ENCODE results near the gene PRRG3.

PRRG3 gene

DNA sequence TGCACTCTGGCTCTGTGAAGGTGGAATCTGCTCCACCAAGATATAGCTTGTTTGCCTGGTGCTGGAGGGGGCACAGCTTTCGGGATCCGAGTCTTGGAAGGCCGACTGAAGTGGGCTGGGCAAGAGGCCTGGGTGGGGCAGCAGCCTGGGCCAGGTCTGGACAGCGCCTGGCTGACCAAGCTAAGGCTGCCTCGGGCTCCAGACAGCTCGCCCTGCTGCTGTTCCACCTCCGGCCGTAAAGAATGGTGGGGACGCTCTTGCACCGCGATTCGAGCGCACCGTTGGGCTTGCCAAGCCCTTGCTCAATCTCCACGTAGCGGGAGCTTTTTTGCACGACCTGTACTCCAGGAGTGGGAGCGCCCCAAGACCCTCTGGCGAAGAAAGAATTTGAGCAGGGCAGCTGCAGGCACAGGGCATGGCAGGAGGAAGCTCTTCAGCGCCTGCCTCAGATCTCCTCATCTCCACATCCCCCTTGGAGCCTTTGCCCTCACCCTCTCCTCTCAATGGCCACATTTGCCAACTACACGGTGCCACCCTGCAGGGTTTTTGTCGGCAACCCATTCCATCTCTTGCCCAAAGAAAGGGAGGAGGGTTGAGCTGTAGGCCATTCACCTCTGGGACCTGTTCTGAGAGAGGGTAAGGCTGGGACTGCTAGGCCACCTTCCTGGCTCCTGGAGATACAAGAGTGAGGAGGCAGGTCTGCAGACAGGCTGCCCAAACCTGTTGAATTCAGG, 58.2 kb downstream of the PRRG3 start:
- H2BK15ac ChIP-seq (ENCODE audit: low read depth, poor library complexity, severe bottlenecking) = no peak overlapping the region
- 4% methylated on average over 17 of the region's 22 CpGs for WGBS
- H2BK5ac ChIP-seq (ENCODE audit: low read depth, low read length, poor library complexity, severe bottlenecking) = no peak overlapping the region
- H3K4me2 ChIP-seq (ENCODE audit: low read length, poor library complexity, severe bottlenecking) = no peak overlapping the region
- H3K79me1 ChIP-seq (replicated peaks; ENCODE audit: low read length, poor library complexity, severe bottlenecking) = no peaks in the 10 kb centered on the region
- no peak overlapping the region for H2BK12ac ChIP-seq (ENCODE audit: low read length in 2 of 2)
- H3K23ac ChIP-seq (ENCODE audit: low read length in 2 of 2) = no peak overlapping the region
- no peak for DNase-seq
- no peak overlapping the region for H2BK120ac ChIP-seq (ENCODE audit: low read depth, low read length)
- no peak overlapping the region for H3K9ac ChIP-seq (ENCODE audit: low read length)
- H4K91ac ChIP-seq (ENCODE audit: low read length) = no peak overlapping the region
- H3K36me3 ChIP-seq (ENCODE audit: control insufficient read depth in 1 of 2, insufficient read depth in 2 of 2, low read depth in 1 of 2, low read length in 2 of 2) = no peaks in the 10 kb centered on the region
- no peak overlapping the region for H3K14ac ChIP-seq (ENCODE audit: low read length in 2 of 2)
- H3K4me1 ChIP-seq (ENCODE audit: control insufficient read depth, insufficient read depth, low read depth, low read length) = no peaks in the 10 kb centered on the region
- no peak overlapping the region for H3K18ac ChIP-seq (ENCODE audit: low read depth in 1 of 2, low read length in 2 of 2)
- no peak overlapping the region for H4K8ac ChIP-seq (ENCODE audit: low read length)
- H3K9me3 ChIP-seq (ENCODE audit: control insufficient read depth, low read length) = no peaks in the 10 kb centered on the region
- H3K27ac ChIP-seq (ENCODE audit: low read length, poor library complexity, severe bottlenecking) = no peak overlapping the region
- H3K4me3 ChIP-seq (ENCODE audit: insufficient read depth in 1 of 2, low read depth in 1 of 2, low read length in 2 of 2) = peak overlapping the region in 1 of 2 experiments; percentile 32
- H3K4ac ChIP-seq (ENCODE audit: low read depth in 1 of 2, low read length in 2 of 2) = no peak overlapping the region
- H2AK5ac ChIP-seq (ENCODE audit: low read length, severe bottlenecking) = no peak overlapping the region
- peaks cover 0 to 69% of the 10 kb centered on the region in 2 experiments for H3K27me3 ChIP-seq (ENCODE audit: control insufficient read depth in 1 of 2, insufficient read depth in 1 of 2, low read length in 2 of 2)
- no peak overlapping the region for H2AFZ ChIP-seq (ENCODE audit: low read depth, low read length)

- Histone ChIP-seq H3K4ac (ENCODE audit: low read depth in 1 of 2, low read length in 2 of 2) (no peak overlapping the region), H3K23ac (ENCODE audit: low read length in 2 of 2) (no peak overlapping the region), H4K91ac (ENCODE audit: low read length) (no peak overlapping the region), H3K9ac (ENCODE audit: low read length) (no peak overlapping the region), H3K4me3 (ENCODE audit: insufficient read depth in 1 of 2, low read depth in 1 of 2, low read length in 2 of 2) (no peak overlapping the region), H3K4me2 (ENCODE audit: low read length, poor library complexity, severe bottlenecking) (no peak overlapping the region), H3K18ac (ENCODE audit: low read depth in 1 of 2, low read length in 2 of 2) (no peak overlapping the region), H2BK120ac (ENCODE audit: low read depth, low read length) (no peak overlapping the region), H3K79me1 (replicated peaks; ENCODE audit: low read length, poor library complexity, severe bottlenecking) (no peaks in the 10 kb centered on the region), H3K9me3 (ENCODE audit: control insufficient read depth, low read length) (no peaks in the 10 kb centered on the region), H3K27ac (ENCODE audit: low read length, poor library complexity, severe bottlenecking) (no peak overlapping the region), H2AFZ (ENCODE audit: low read depth, low read length) (no peak overlapping the region), H3K4me1 (ENCODE audit: control insufficient read depth, insufficient read depth, low read depth, low read length) (no peaks in the 10 kb centered on the region), H2BK15ac (ENCODE audit: low read depth, poor library complexity, severe bottlenecking) (no peak overlapping the region), H3K27me3 (ENCODE audit: control insufficient read depth in 1 of 2, insufficient read depth in 1 of 2, low read length in 2 of 2) (peaks cover 0 to 68% of the 10 kb centered on the region in 2 experiments), H3K36me3 (ENCODE audit: control insufficient read depth in 1 of 2, insufficient read depth in 2 of 2, low read depth in 1 of 2, low read length in 2 of 2) (no peaks in the 10 kb centered on the region), H2BK12ac (ENCODE audit: low read length in 2 of 2) (no peak overlapping the region), H2BK5ac (ENCODE audit: low read depth, low read length, poor library complexity, severe bottlenecking) (no peak overlapping the region), H4K8ac (ENCODE audit: low read length) (no peak overlapping the region), H3K14ac (ENCODE audit: low read length in 2 of 2) (no peak overlapping the region), H2AK5ac (ENCODE audit: low read length, severe bottlenecking) (no peak overlapping the region)
- WGBS = 41% methylated on average over 6 of the region's 6 CpGs
- DNase-seq = no peak
Observed at GRCh38 chrX:151754047-151754429, 58.8 kb downstream of the PRRG3 start.

DNA sequence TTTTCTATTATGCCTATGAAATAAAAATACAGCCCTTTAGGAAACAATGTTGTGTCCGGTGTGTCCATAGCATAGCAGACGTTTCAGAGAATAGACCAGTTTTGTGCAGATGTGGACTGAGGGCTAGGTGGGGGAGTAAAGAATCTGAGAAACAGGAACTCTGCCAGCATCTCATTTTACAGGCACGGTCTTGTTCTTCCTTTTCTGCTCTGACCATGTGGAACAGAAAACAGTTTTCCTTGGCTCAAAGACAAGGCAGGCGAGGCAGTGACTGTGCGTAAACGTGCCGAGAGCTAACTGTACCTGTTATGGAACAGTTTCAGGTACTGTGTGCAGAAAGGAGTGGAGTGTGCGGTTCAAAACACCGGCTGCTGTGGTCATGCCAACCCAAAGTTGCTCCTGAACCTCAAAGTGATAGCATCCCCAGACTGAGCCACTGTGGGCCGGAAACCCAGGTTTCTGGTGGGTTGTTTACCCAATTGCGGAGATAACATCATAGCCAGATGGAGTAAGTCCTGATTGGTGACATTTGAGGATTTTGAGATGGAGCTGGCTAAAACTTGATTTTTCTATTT, 59.5 kb downstream of the PRRG3 start:
- Histone ChIP-seq H4K91ac (ENCODE audit: low read length) (no peak overlapping the region), H3K14ac (ENCODE audit: low read length in 2 of 2) (no peak overlapping the region), H3K27me3 (ENCODE audit: control insufficient read depth in 1 of 2, insufficient read depth in 1 of 2, low read length in 2 of 2) (peaks cover 0 to 68% of the 10 kb centered on the region in 2 experiments), H2BK120ac (ENCODE audit: low read depth, low read length) (no peak overlapping the region), H3K4me1 (ENCODE audit: control insufficient read depth, insufficient read depth, low read depth, low read length) (no peaks in the 10 kb centered on the region), H3K18ac (ENCODE audit: low read depth in 1 of 2, low read length in 2 of 2) (no peak overlapping the region), H3K4me2 (ENCODE audit: low read length, poor library complexity, severe bottlenecking) (no peak overlapping the region), H2AK5ac (ENCODE audit: low read length, severe bottlenecking) (no peak overlapping the region), H2BK12ac (ENCODE audit: low read length in 2 of 2) (no peak overlapping the region), H3K4me3 (ENCODE audit: insufficient read depth in 1 of 2, low read depth in 1 of 2, low read length in 2 of 2) (no peak overlapping the region), H2BK5ac (ENCODE audit: low read depth, low read length, poor library complexity, severe bottlenecking) (no peak overlapping the region), H3K9me3 (ENCODE audit: control insufficient read depth, low read length) (no peaks in the 10 kb centered on the region), H3K9ac (ENCODE audit: low read length) (no peak overlapping the region), H3K23ac (ENCODE audit: low read length in 2 of 2) (no peak overlapping the region), H2BK15ac (ENCODE audit: low read depth, poor library complexity, severe bottlenecking) (no peak overlapping the region), H3K79me1 (replicated peaks; ENCODE audit: low read length, poor library complexity, severe bottlenecking) (no peaks in the 10 kb centered on the region), H2AFZ (ENCODE audit: low read depth, low read length) (no peak overlapping the region), H3K4ac (ENCODE audit: low read depth in 1 of 2, low read length in 2 of 2) (no peak overlapping the region), H4K8ac (ENCODE audit: low read length) (no peak overlapping the region), H3K27ac (ENCODE audit: low read length, poor library complexity, severe bottlenecking) (no peak overlapping the region), H3K36me3 (ENCODE audit: control insufficient read depth in 1 of 2, insufficient read depth in 2 of 2, low read depth in 1 of 2, low read length in 2 of 2) (no peaks in the 10 kb centered on the region)
- DNase-seq = no peak
- WGBS = 85% methylated on average over 11 of the region's 11 CpGs
